A549 (cell line): Measurements from ENCODE around the gene SLC6A6.

Experiments used
- BCL3 ChIP-seq: fragments of >200 bp; sonication (Bioruptor Twin); formaldehyde crosslinking; IDR thresholded peaks from 3 replicates; pipeline ENCODE4 v1.6.1; 2016
- CBX8 ChIP-seq: fragments of 200-600 bp; sonication (generic); IDR thresholded peaks from 2 replicates; pipeline ENCODE4 v1.6.1; 2016
- CHD4 ChIP-seq: fragments of 200-600 bp; sonication (generic); IDR thresholded peaks from 2 replicates; pipeline ENCODE4 v1.6.1; 2016; ENCODE audit warnings: antibody characterized with exemption, mild to moderate bottlenecking, borderline replicate concordance
- CTCF ChIP-seq: fragments of >200 bp; sonication (Bioruptor Twin); formaldehyde crosslinking; IDR thresholded peaks from 3 replicates; pipeline ENCODE4 v1.5.1; 2016
- EP300 ChIP-seq, 2 experiments: fragments of >200 bp; sonication (Bioruptor Twin); formaldehyde crosslinking; IDR thresholded peaks; 2 replicates in 1 of 2; 3 replicates in 1 of 2; pipeline ENCODE4 v1.6.1; 2016 to 2017
- FOSL2 ChIP-seq, 2 experiments: fragments of 450-650 bp in 1 of 2; fragments of >200 bp in 1 of 2; sonication (Bioruptor Twin) in 1 of 2; formaldehyde crosslinking; IDR thresholded peaks; 2 replicates each; pipeline versions ENCODE4 v1.5.0 to v1.6.1; 2016 to 2020; ENCODE audit warnings: mild to moderate bottlenecking in 1 of 2, moderate library complexity in 1 of 2
- HMGXB4 ChIP-seq: fragments of 250-450 bp; sonication (Bioruptor Pico); IDR thresholded peaks from 2 replicates; pipeline ENCODE4 v1.5.0; 2021; ENCODE audit warnings: mild to moderate bottlenecking, moderate library complexity, borderline replicate concordance
- MAFK ChIP-seq: fragments of 450-650 bp; IDR thresholded peaks from 2 replicates; pipeline ENCODE4 v1.6.1; 2014; ENCODE audit not compliant: partially characterized antibody
- POLR2A ChIP-seq: IDR thresholded peaks from 2 replicates; pipeline ENCODE4 v1.6.1; 2012; ENCODE audit warnings: mild to moderate bottlenecking, low read length
- REST ChIP-seq: fragments of 200-600 bp; sonication (generic); IDR thresholded peaks from 2 replicates; pipeline ENCODE4 v1.6.1; 2016; ENCODE audit warnings: antibody characterized with exemption, mild to moderate bottlenecking, moderate library complexity

GRCh38 chr3:14520149-14520548 lies 117.7 kb downstream of the SLC6A6 start:
- no peak for TF ChIP-seq EP300 (IDR thresholded peaks at IDR 0.05)
- no peak for TF ChIP-seq CTCF
- no peak for TF ChIP-seq HMGXB4 (CRISPR knock-in tag)
- no peak for TF ChIP-seq BCL3
- TF ChIP-seq REST, result no peak
- TF ChIP-seq POLR2A, result no peak
- TF ChIP-seq MAFK, result no peak
- TF ChIP-seq CBX8, result no peak
- no peak for TF ChIP-seq CHD4
- no peak for TF ChIP-seq FOSL2 (IDR thresholded peaks at IDR 0.05)
- TF ChIP-seq FOSL2 (CRISPR knock-in tag; IDR thresholded peaks at IDR 0.05), result no peak
